DLD1 (cell line): ENCODE measurements around the gene OLFML2B.
"Not testable (repeated sequence)": the region's sequence is repeated elsewhere in the genome, so short reads cannot be mapped to it uniquely, and the experiment has no call there.

Experiments used
- in situ Hi-C: cut with HindIII; loops from 2 replicates; pipeline ENCODE4 v1.10.0; 2017; ENCODE audit warnings: low sequenced_read_pairs

The OLFML2B gene

DNA sequence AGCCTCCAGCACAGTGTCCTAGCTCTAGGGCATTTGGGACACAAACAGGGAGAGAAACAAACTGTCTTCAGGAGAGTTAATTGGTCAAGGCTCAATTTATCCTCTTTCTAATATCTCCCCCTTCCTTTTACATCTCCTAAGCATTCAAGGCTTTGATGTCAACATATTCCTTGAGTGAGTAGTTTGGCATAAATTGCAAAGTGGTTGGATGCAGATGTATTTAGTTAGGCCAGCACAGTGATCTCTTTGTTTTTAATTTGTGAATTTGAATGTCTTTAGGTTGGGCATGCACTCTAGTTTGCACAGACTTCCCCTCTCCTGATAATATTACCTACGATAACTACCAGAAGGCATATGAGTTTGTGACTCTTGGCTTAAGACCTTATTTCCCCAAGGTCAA, 12.5 kb upstream of the OLFML2B start:
- in situ Hi-C loops = no loop called here

DNA sequence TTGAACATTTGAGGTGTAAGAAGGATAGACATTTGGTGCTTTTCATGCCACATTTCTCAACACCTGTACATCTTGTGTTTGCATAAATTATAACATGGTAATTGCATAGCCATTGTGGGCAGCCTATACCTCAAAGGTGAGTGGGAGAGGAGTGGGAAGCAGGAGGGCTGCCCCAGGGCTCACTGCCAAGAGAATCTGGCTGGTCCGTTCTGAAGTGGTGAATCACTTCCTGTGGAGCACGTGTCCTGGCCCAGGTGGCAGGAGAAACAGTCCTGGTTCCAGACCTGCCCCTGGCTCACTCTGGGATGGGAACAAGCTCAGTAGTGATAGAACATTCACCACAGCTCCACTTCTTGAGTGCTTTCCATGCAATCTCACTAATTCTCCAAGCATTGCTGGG, 11.6 kb upstream of the OLFML2B start:
- in situ Hi-C loops = no loop called here

DNA sequence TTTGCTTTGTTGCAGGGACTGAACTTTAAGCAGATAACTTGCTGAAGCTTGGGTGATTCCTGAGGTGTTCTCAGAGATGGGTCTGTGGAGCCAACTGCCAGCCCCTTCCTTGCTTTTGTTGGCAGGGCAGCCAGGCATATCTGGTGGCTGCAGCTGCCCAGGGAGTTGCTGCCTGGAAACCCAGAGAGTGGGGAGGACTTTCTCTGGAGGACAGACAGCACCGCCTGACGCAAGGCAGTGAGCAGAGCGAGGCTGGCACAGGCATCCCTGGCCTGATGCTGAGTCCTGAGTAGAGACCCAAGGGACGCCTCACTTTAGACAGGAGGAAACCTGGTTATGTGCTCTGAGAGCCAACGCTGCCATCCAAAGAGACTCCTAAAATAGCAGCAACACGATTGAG, 9.8 kb upstream of the OLFML2B start:
- in situ Hi-C loops = no loop called here

DNA sequence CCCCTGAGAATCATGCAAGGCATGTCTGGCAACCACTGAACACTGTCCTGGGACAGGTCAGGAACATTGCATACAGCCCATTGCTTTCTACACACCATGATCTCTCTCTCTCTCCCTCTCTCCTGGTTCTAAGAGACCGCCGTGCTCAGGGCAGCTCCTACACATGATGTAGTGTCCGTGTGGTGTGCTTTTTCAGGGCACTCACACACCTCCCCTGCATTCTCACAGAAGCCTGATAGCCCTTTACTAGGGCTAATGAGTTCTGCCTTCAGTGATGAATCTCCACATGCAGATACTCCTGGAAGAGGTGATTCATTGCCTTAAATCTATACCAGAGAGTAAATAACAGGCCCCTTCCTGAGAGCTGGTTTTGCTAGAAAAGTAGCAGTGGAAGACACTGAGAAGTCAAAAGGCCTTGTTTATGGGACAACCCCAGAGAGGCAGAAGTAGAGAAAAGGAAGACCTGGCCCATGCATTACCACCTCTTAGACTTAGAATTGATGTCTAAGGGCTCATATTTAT, 7.2 kb upstream of the OLFML2B start:
- in situ Hi-C loops = no loop called here

DNA sequence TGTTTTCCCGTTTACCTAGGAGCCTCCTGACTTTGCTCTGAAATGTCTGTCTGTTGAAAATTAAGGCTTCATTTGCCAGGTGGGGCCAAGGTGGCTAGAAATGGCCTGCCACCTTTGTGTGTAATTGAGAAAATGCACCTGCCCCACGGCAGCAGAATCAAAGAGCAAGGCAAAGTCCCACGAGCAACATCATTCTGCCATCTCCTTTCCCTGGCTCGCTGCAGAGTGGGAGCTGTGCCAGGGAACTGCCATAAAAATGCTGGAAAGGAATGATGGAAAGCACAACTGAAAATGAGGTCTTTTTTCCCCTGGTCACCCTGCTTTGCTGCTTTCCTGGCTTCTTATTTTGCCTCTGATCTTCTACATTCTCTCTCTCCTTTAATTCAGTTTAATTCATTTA, 5.5 kb upstream of the OLFML2B start:
- in situ Hi-C loops = no loop called here

DNA sequence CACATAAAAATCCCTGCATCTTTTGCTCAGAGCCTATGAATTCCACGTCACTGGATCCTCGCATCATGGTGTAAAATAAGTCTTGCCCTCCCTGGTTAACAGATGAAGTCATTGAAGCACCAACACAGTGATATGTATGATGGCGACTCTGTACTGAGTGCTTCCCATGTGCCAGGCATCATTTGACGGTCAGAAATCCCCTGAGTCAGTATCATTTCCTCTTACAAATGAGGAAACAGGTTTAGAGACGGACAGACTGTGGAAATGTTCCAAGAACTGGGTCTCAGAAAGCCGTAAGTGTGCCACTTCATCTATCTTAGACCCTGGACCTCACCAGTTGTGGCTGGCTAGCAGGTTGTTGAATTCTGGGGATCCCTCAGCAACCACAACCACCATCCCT, 5.1 kb upstream of the OLFML2B start:
- in situ Hi-C loops = no loop called here

DNA sequence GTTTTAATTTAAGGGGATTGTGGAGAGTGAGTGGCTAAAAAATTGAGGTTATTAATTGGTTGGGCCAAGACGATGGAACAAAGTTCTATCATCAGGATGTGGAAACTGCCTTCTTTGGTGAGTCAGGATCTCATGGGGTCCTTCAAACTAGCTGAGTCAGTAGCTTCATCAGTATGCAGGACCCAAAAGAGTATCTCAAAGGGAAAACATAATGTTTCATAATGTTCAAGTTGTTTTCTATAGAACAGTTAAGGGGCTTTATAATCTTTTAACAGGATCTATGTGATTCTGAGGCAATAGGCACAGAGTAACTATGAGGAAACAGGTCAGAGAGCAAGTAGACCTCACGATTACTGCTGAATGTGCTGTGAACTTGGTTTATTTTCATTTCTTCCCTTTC, 3.2 kb upstream of the OLFML2B start:
- in situ Hi-C loops = no loop called here

DNA sequence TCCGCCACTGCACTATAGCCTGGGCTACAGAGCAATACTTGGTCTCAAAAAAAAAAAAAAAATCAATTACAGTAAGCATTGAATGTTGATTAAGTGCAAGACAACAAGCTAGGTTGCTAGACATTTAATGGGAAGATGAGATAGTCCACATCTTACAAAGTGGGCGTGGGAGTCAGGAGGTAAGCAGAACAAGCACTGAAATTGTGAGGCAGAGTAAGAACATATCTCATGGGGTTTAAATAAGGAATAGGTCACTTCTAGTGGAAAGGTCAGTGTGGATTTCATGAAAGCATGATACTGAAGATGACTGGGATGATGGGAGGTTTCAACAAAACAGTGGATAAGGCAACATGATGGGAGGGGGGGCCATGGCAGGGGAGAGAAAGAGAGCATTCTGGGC, 1.9 kb upstream of the OLFML2B start:
- in situ Hi-C loops = no loop called here

DNA sequence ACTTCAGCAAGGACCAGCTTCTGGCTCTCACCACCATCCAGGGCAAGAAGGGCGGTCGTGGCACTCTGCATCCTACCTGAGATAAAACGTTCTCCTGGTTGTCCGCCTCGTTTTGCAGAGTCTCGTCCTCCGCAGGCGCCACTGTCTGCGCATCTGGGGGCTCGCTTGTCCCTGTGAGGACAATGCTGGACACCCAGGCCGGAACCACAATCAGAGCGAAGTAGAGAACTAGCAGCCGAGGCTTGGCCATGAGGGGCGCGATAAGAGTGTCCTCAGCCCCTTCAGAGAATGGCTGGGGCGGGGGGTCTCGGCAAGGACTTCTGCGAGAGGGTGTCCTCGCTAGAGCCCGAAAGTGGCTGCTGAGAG, 505 bp downstream of the OLFML2B start:
- in situ Hi-C loops = no loop called here

DNA sequence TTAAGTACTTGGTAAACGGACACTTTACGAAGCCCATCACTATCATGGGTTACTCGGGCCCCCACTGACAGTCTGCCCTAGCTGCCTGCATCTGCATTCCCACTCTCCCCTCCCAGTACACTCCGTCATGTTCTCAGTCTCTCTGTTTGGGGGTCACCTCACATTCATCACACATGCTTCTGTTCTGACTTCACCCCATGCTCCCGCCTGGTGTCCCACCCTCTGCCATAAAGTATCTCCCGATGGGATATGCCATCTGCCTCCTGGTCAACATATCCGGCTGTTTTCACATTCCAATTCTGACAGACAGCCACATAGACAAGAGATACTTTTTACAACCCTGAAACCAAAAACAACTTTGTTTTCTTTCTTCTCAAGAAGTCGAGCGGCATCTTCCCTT, 1.0 kb downstream of the OLFML2B start:
- in situ Hi-C loops = no loop called here

DNA sequence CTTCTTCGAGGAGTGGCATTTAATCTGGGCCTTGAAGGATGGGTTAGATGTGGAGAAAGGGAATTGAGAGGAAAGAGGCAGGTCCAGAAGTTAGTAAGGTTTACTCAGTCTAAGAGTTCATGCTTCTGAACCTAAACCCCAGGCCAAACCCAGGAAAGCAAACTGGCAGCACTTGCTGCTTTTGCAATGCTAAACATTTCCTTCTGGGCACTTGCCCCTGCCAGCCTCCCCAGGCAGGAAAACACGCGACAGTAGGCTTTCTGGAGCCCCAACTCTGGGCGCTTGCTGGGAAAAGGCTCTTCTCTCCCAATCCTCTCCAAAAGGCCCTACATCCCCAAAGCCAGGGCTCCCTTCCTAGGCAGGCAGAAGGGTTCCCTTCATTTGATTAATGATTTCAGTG, 2.5 kb downstream of the OLFML2B start:
- in situ Hi-C loops = no loop called here

DNA sequence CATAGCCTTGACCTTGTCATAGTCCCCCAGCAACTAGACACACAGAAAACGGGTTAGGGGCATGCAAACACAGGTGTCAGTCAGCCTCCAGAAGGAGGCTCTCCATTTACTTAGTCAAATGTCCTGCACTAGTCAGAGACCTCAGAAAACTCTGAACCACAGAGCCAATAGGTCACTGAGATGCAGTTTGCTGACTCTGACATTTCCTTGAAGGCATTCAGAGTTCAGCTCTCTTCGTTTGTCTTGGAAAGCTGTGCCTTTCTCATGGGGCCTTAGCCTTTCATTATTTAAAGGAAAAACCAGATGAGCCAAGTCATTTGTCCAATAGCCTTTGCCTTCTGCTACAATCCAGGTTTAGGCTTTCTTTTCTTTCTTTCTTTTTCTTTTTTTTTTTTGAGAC, 3.5 kb downstream of the OLFML2B start:
- in situ Hi-C loops = no loop called here

DNA sequence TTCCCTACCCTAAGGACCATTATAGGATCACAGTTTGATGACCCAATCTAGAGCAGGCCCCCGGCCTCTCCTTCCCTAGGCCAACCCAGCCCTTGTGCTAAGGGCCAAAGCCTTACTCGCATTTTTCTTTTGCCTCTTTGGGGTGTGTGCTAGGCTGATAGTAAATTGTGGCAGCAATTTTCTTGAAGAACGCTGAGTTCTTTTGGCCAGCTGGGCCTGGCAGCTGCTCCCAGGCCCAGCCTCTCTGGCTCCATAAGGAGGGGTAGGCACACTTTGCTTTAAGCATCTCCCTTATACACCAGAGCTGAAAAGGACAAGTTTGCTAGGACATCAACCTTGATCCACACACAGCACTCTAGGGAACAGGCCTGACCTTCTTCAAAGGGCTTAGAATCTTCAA, 4.2 kb downstream of the OLFML2B start:
- in situ Hi-C loops = no loop called here

DNA sequence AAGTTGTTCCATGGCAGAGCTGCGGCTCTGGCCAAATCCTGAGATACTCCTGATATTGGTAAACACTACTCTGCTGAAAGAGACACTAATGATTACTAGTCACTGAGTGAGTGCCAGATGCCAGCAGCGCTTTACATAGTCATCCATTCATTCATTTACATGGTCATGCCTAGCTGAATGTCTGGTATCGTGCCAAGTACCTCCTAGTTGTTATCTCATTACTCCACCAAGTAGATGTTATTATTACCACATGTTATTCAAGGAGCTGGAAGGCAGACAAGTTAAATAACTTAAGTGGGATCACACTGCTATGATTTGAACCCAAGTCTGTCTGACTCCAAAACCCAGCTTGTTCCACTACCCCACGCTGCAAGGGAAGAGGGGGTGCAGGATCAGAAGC, 4.7 kb downstream of the OLFML2B start:
- in situ Hi-C loops = no loop called here

DNA sequence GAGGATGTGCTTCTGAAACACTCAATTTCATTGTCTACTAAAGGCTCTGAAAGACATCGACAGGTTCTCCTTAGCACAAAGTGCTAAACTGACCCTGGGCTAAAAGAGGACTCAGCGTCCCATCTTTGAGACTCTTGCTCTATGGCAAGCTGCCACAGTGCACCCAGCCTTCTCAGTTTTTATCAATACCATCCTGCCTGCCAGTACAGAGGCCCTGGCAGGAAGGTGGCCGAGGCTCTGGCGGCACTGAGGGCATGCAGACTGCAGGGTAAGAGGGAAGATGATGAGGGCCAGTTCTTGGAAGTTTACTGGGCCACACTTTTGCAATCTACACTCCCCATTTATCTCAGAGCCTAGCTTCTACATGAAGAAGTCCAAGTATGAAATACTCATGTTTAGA, 5.3 kb downstream of the OLFML2B start:
- in situ Hi-C loops = no loop called here

DNA sequence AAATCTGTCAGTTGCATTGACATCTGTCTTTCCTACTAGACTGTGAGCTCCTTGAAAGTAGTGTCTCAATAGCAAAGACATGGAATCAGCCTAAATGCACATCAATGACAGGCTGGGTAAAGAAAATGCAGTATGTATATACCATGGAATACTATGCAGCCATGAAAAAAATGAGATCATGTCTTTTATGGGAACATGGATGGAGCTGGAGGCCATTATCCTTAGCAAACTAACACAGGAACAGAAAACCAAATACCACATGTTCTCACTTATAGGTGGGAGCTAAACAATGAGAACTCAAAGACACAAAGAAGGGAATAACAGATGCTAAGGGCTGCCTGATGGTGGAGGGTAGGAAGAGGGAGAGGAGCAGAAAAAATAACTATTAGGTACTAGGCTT, 5.9 kb downstream of the OLFML2B start:
- in situ Hi-C loops = not testable (repeated sequence)

DNA sequence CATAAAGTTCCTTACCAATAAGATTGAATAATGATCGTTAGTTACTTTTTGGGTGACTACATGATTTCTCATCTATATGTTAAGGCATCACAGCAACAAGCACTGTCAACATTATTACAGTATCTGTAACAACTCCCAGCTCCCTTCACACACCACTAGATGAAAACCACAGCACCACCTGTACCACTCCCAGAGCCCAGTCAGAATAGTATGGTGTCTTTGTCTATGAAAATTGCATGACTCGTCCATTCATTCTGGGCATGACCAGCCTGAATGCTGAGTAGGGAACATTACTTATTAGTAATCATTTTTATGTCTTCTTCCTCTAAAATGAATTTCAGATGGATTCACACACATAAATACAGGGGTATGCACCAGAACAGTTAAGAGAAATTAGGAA, 7.0 kb downstream of the OLFML2B start:
- in situ Hi-C loops = no loop called here

DNA sequence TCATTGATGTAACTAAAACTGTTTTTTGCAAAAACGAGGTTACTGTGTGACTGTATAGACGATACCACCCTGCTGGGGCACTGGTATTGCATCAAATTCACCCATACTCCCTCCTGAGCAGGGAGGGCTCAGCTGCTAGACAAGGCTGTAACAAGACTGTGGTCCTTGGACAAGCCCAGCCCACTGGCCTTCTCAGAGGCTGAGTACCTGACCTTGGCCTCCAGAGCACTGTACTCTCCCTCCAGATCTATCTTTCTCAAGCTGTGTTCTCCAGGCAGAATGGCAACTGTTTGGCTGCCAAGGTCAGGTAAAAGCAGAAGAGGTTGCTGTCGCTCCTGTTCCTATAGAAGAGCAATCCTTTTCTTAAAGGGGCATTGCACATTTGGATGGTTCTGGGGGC, 8.5 kb downstream of the OLFML2B start:
- in situ Hi-C loops = no loop called here

DNA sequence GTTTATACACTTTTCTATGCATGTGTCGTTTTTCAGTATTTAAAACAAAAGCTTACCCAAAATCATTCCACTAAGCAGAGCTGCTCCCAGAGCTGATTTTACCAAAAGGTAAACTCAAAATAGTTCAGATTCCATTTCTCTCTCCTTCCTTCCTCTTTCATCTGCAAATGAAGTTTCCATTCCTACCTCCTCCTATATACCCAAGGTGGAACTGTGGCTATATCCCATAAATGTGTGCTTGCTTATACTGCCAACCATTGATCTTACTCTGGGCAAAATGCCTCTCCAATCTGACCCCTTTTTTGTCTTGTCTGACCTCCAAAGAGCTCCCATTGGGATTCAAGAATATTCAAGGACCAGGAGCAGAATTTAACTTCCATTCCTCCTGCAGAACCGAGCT, 9.5 kb downstream of the OLFML2B start:
- in situ Hi-C loops = no loop called here

DNA sequence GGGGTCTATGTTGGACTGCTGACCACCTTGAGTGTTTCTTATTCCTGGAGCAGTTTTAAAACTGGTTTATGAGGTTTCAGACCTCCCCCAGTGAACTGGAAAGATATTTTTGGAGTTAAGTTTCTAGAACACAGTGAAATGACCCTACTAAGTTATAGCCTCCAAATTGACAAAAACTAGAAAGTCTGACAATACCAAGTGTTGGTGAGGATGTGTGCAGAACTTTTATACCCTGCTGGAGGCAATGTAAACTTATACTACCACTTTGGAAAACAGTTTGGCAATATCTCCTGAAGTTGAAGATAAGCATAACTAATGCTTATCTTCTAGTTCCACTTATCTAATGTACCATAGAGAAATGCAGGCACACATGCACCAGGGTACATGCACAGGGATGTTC, 10.4 kb downstream of the OLFML2B start:
- in situ Hi-C loops = no loop called here

DNA sequence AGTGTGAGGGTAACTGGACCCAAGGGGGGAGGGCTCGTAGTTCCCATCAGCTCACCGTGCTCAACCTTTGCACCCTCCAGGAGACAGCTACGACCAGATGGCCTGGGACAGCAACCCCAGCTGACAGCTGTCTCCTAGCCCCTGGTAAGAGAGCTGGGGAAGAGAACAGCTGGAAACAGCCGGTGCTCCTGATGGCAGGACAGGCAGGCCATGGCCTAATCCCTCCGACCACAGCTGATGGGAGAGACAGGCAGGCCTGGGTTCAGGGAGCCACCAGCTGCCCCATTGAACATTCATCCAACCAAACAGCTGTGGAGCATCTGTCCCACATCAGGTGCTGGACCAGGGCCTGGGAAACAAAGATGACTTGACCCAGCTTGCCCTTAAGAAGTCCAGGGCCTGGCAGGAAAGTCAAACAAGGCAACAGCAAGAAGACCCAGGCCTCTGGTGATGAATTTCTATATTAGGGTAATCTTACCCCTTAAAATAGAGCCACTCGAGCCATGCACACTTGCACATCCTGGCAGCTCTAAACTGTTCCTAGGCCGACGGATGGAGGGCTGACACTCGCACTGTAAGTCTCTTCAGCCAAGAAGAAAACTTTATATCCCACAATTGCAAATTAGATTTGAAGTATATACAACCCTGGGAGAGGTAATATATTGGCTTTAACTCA, 12.2 kb downstream of the OLFML2B start:
- in situ Hi-C loops = no loop called here

DNA sequence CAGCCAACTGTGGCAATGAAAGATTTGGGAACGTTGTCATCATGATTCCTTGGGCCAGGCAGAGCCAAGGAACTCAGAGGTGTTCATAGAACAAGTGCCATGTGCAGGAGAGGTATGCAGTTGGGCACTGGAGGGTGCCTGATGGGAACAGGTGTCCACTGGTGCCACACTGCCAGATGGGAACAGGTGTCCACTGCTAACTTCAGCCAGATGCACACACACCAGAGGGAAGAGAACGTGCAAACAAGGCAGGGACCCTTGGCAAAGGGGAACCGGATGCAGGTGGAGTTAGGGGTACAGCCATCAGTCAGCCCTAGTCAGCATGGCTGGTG, 13.5 kb downstream of the OLFML2B start:
- in situ Hi-C loops = no loop called here

DNA sequence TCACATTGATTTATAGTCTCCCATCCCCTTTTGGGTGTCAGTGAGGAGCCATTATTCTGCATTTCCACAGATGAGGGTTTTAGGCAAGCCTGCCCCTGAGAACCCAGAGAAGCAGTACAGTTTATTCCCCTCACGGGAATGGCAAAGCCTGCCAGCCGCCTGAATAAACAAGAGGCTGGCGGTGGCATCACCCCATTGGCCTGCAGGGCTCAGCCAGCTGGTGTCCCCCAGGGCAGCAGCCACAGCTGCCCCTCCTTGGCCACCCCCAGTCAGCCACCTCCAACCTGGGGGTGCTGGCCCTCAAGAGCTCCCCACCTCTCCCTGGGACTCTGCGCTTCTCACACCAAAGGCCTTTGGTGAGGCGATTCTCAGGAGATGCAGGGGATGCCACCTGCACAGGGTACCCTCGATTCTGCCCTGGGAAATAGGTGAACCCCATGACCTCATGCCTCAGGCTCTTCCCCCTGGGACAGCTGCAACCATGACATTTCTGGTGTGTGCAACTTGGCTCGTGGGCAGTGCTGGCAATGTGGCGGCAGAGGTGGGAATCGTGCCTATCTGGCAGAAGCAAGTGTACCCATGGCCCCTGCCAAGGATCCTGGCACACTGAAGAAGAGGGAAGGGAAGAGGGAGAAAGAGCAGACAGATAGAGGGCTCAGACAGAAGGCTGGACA, 14.0 kb downstream of the OLFML2B start:
- in situ Hi-C loops = no loop called here
